Measurements from ENCODE around the gene ACTL8.

The ACTL8 gene

GRCh38 chr1:17755120-17755519 lies at the start of gene ACTL8:
Gene ACTL8, plus strand, starts transcription at chr1:17755333. Its CDS starts 67,676 bp downstream, at chr1:17823009.
- DNase-seq (ENCODE audit: low spot score), result no peak

- DNase-seq (ENCODE audit: low spot score), result no peak
These were observed 48.7 kb upstream of the ACTL8 start for GRCh38 chr1:17706445-17706844.

GRCh38 chr1:17709981-17710380 lies 45.2 kb upstream of the ACTL8 start:
- DNase-seq (ENCODE audit: low spot score), result no peak

GRCh38 chr1:17710889-17711576 lies 44.1 kb upstream of the ACTL8 start:
- no peak for DNase-seq (ENCODE audit: low spot score)

- DNase-seq (ENCODE audit: low spot score), result no peak
These were observed 43.6 kb upstream of the ACTL8 start for GRCh38 chr1:17711577-17711910.

- no peak for DNase-seq (ENCODE audit: low spot score)
These were observed 43.2 kb upstream of the ACTL8 start for GRCh38 chr1:17711941-17712340.

- no peak for DNase-seq (ENCODE audit: low spot score)
These were observed 41.1 kb upstream of the ACTL8 start for GRCh38 chr1:17713993-17714392.

GRCh38 chr1:17717594-17718535 lies 37.3 kb upstream of the ACTL8 start:
- DNase-seq (ENCODE audit: low spot score), result no peak

- DNase-seq (ENCODE audit: low spot score), result no peak
These were observed 35.3 kb upstream of the ACTL8 start for GRCh38 chr1:17719874-17720273.

- DNase-seq (ENCODE audit: low spot score), result no peak
These were observed 33.7 kb upstream of the ACTL8 start for GRCh38 chr1:17721444-17721843.

GRCh38 chr1:17723684-17724083 lies 31.4 kb upstream of the ACTL8 start:
- DNase-seq (ENCODE audit: low spot score), result no peak

- no peak for DNase-seq (ENCODE audit: low spot score)
These were observed 31.0 kb upstream of the ACTL8 start for GRCh38 chr1:17724150-17724549.

- DNase-seq (ENCODE audit: low spot score), result no peak
These were observed 29.9 kb upstream of the ACTL8 start for GRCh38 chr1:17725084-17725719.

GRCh38 chr1:17725811-17726582 lies 29.1 kb upstream of the ACTL8 start:
- DNase-seq (ENCODE audit: low spot score), result no peak

- DNase-seq (ENCODE audit: low spot score), result no peak
These were observed 26.9 kb upstream of the ACTL8 start for GRCh38 chr1:17728123-17728712.

- no peak for DNase-seq (ENCODE audit: low spot score)
These were observed 25.9 kb upstream of the ACTL8 start for GRCh38 chr1:17729248-17729647.

GRCh38 chr1:17729909-17730308 lies 25.2 kb upstream of the ACTL8 start:
- DNase-seq (ENCODE audit: low spot score), result no peak

- no peak for DNase-seq (ENCODE audit: low spot score)
These were observed 23.7 kb upstream of the ACTL8 start for GRCh38 chr1:17731460-17731859.

GRCh38 chr1:17732475-17732874 lies 22.7 kb upstream of the ACTL8 start:
- DNase-seq (ENCODE audit: low spot score), result no peak

GRCh38 chr1:17733661-17734060 lies 21.5 kb upstream of the ACTL8 start:
- DNase-seq (ENCODE audit: low spot score), result no peak

GRCh38 chr1:17734609-17735008 lies 20.5 kb upstream of the ACTL8 start:
- no peak for DNase-seq (ENCODE audit: low spot score)

- DNase-seq (ENCODE audit: low spot score), result no peak
These were observed 19.8 kb upstream of the ACTL8 start for GRCh38 chr1:17735348-17735747.

All from cerebellar cortex (tissue), 1 donor.